Measurements from ENCODE around the gene PSMB7. TPM values are rescaled to one million over a fixed set of nuclear protein-coding genes. Genes with fewer than 3 reads are reported as not detected.

The PSMB7 gene
- 137 to 142 TPM (median 139 TPM) in 3 replicates for total RNA-seq

DNA sequence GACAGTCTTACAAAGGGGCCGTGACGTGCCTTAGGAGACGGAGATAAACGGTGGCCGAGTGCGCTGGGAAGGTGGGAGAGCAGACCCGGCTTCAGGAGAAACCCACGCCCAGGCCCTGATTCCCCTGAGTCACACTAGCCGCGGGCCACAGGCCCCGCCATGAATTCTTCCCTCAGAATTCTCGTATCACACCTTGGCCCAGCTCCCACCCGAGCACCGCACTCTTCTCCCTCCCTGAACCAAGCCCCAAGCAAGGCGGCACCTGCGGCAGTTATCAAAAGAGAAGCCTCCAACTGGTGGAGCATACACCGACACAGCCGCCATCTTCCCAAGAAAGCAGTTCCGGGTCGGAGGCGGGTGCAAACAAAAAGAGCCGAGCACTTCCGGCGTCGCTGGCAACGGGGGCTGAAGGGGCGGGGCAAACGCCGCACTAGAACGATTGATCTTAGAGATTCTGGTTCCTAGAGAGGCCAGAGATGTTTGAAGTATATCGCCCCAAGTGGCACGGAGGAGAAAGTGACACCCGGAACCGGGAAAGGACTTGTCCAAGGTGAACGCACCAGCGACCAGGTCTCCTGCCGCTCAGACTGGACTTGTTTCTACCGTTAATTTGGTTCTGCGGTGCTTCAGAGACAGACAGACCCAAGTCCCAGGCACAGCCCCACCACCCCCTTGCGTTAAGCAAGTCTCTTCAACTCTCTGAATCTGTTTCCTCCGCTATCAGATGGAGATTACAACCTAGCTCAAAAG is at the start of gene PSMB7:
Gene PSMB7, minus strand, starts transcription at position 341 of the 750 bp plus-strand sequence. Its CDS starts 17 bp downstream, at position 324.
- Mint-ChIP-seq H3K4me3 (peak within 1 kb of the TSS; percentile 98), H3K27me3 (ENCODE audit: low read depth) (peaks cover 2% of the 10 kb centered on the region), H3K36me3 (peaks cover 11% of the 10 kb centered on the region), H3K4me1 (peaks cover 15% of the 10 kb centered on the region), H3K27ac (peak within 1 kb of the TSS; percentile 98), H3K9me3 (peaks cover 3% of the 10 kb centered on the region)
- DNase-seq (ENCODE audit: low spot score in 2 of 2, unreplicated experiment in 2 of 2) = peak; percentile 91 to 95
- TF ChIP-seq, protein P1, sequence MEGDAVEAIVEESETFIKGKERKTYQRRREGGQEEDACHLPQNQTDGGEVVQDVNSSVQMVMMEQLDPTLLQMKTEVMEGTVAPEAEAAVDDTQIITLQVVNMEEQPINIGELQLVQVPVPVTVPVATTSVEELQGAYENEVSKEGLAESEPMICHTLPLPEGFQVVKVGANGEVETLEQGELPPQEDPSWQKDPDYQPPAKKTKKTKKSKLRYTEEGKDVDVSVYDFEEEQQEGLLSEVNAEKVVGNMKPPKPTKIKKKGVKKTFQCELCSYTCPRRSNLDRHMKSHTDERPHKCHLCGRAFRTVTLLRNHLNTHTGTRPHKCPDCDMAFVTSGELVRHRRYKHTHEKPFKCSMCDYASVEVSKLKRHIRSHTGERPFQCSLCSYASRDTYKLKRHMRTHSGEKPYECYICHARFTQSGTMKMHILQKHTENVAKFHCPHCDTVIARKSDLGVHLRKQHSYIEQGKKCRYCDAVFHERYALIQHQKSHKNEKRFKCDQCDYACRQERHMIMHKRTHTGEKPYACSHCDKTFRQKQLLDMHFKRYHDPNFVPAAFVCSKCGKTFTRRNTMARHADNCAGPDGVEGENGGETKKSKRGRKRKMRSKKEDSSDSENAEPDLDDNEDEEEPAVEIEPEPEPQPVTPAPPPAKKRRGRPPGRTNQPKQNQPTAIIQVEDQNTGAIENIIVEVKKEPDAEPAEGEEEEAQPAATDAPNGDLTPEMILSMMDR (IDR thresholded peaks at IDR 0.05; ENCODE audit: unreplicated experiment) = peak; percentile 68

GRCh38 chr9:124462739-124463138 is 47.5 kb upstream of the PSMB7 start:
- no peak for DNase-seq (ENCODE audit: low spot score in 2 of 2, unreplicated experiment in 2 of 2)
- H3K9me3 Mint-ChIP-seq = peaks cover 14% of the 10 kb centered on the region
- H3K4me1 Mint-ChIP-seq = no peaks in the 10 kb centered on the region
- TF ChIP-seq, protein P1 (IDR thresholded peaks at IDR 0.05; ENCODE audit: unreplicated experiment) = no peak
- no peaks in the 10 kb centered on the region for H3K36me3 Mint-ChIP-seq
- H3K4me3 Mint-ChIP-seq = no peak overlapping the region
- H3K27ac Mint-ChIP-seq = no peak overlapping the region
- H3K27me3 Mint-ChIP-seq (ENCODE audit: low read depth) = peaks cover 37% of the 10 kb centered on the region

DNA sequence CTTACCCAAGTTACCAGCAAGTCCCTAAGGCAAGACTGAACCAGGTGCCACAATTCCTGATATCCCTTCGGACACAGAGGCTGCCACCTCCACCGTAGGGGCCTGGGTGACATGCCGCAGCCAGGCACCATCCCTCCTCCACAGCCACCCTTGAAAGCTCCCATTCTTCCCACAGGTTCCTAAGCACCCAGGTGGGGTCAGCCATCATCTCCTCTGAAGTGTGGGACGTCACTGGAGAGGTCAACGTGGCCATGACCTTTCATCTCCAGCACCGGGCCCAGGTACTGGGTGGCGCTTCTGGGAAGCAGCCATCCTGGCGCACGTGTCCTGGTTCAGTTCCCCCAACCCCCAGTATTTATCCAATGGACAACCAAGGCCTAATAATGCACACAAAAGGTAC is 43.2 kb upstream of the PSMB7 start:
- Mint-ChIP-seq H3K4me3 (no peak overlapping the region), H3K9me3 (peaks cover 12% of the 10 kb centered on the region), H3K36me3 (no peaks in the 10 kb centered on the region), H3K4me1 (no peaks in the 10 kb centered on the region), H3K27ac (no peak overlapping the region), H3K27me3 (ENCODE audit: low read depth) (peaks cover 42% of the 10 kb centered on the region)
- TF ChIP-seq, protein P1 (IDR thresholded peaks at IDR 0.05; ENCODE audit: unreplicated experiment) = no peak
- DNase-seq (ENCODE audit: low spot score in 2 of 2, unreplicated experiment in 2 of 2) = peak in 1 of 2 experiments; percentile 15

DNA sequence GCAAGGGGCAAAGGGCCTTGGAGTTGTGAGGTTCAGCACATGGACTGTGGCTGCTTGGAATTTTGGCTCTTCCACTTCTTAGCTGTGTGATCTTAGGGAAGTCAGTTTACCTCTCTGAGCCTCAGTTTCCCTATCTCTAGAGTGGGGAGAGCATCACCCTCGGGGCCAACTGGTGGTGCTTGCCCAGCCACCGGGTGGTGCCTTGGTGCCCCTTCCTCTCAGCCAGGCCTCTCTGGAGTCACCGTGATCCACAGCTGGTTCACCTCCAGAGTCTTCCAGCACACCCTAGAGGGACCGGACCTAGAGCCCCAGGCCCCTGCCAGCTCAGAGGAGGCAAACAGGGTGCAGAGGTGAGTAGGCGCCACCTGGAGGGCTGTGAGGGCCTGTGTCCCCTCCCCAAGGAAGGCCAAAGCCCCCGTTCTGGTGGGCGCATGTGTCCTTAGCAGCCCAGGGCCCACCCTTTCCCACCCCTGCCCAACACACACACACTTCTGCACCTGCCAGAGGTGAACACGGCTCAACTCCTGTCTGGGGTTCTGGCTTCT is 42.7 kb upstream of the PSMB7 start:
- H3K27ac Mint-ChIP-seq = no peak overlapping the region
- H3K4me3 Mint-ChIP-seq = no peak overlapping the region
- H3K4me1 Mint-ChIP-seq = no peaks in the 10 kb centered on the region
- peaks cover 9% of the 10 kb centered on the region for H3K9me3 Mint-ChIP-seq
- no peaks in the 10 kb centered on the region for H3K36me3 Mint-ChIP-seq
- H3K27me3 Mint-ChIP-seq (ENCODE audit: low read depth) = peaks cover 37% of the 10 kb centered on the region
- TF ChIP-seq, protein P1 (IDR thresholded peaks at IDR 0.05; ENCODE audit: unreplicated experiment) = no peak
- no peak for DNase-seq (ENCODE audit: low spot score in 2 of 2, unreplicated experiment in 2 of 2)

DNA sequence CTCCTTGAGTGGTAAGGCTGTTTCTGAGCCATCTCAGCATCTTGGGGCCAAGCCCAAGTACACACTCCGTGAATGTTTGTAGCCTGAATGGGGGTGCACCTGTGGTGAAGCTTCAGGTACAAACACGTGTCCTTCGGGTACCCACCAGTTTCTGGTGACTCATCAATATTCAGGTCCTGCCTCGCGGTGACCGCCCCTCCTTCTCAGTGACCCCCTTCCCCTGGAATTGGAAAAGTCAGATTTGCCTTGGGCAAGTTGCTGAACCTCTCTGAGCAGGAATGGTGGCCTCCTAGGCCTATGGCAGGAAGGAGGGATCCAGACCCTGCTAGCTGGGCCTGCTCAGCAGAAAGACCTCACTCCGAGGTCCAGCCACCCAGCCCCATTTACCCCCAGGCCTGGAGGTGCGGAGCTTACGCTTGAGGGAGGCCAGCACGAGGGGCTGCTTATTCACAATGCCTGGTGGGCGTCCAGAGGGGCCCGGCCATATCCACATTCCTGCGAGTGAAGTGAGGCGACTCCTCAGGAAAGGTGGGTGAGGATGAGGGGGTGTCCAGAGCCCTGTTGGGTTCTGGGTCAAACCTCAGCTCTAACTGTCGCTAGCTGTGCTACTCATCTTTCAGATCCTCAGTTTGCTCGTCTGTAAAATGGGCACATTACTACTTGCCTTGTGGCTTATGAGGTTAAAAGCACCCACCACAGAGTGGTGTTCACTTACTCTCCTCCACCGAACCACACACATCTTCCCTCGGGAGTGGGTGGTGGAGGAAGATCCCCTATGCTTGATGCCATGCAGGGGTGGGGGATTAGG is 42.0 kb upstream of the PSMB7 start:
- DNase-seq (ENCODE audit: low spot score in 2 of 2, unreplicated experiment in 2 of 2) = no peak
- Mint-ChIP-seq H3K27me3 (ENCODE audit: low read depth) (peaks cover 37% of the 10 kb centered on the region), H3K27ac (no peak overlapping the region), H3K9me3 (peaks cover 6% of the 10 kb centered on the region), H3K4me1 (no peaks in the 10 kb centered on the region), H3K36me3 (no peaks in the 10 kb centered on the region), H3K4me3 (no peak overlapping the region)
- TF ChIP-seq, protein P1 (IDR thresholded peaks at IDR 0.05; ENCODE audit: unreplicated experiment) = no peak
